ENCODE data around the gene MAEA.
"Not testable (repeated sequence)": the region's sequence is repeated elsewhere in the genome, so short reads cannot be mapped to it uniquely, and the experiment has no call there.

MAEA gene

GRCh38 chr4:1277667-1278665 is 11.7 kb upstream of the MAEA start:
- peak; percentile 20 for DNase-seq (ENCODE audit: low read depth, low spot score)

- no peak for DNase-seq (ENCODE audit: low read depth, low spot score)
Observed at GRCh38 chr4:1279253-1279652, 10.4 kb upstream of the MAEA start.

- DNase-seq (ENCODE audit: low read depth, low spot score) = no peak
Observed at GRCh38 chr4:1283711-1284110, 6.0 kb upstream of the MAEA start.

GRCh38 chr4:1285151-1285789 is 4.4 kb upstream of the MAEA start:
- no peak for DNase-seq (ENCODE audit: low read depth, low spot score)

- no peak for DNase-seq (ENCODE audit: low read depth, low spot score)
Observed at GRCh38 chr4:1285790-1286553, 3.7 kb upstream of the MAEA start.

- DNase-seq (ENCODE audit: low read depth, low spot score) = no peak
Observed at GRCh38 chr4:1288786-1289185, 905 bp upstream of the MAEA start.

GRCh38 chr4:1290165-1290977 is 680 bp downstream of the MAEA start:
- DNase-seq (ENCODE audit: low read depth, low spot score) = peak; percentile 39

- DNase-seq (ENCODE audit: low read depth, low spot score) = no peak
Observed at GRCh38 chr4:1291091-1291490, 1.4 kb downstream of the MAEA start.

- DNase-seq (ENCODE audit: low read depth, low spot score) = no peak
Observed at GRCh38 chr4:1291996-1292702, 2.5 kb downstream of the MAEA start.

- DNase-seq (ENCODE audit: low read depth, low spot score) = not testable (repeated sequence)
Observed at GRCh38 chr4:1292703-1293011, 3.0 kb downstream of the MAEA start.

- DNase-seq (ENCODE audit: low read depth, low spot score) = no peak
Observed at GRCh38 chr4:1293531-1293941, 3.8 kb downstream of the MAEA start.

- peak; percentile 92 for DNase-seq (ENCODE audit: low read depth, low spot score)
Observed at GRCh38 chr4:1293991-1294390, 4.3 kb downstream of the MAEA start.

GRCh38 chr4:1294424-1294823 is 4.7 kb downstream of the MAEA start:
- no peak for DNase-seq (ENCODE audit: low read depth, low spot score)

- DNase-seq (ENCODE audit: low read depth, low spot score) = no peak
Observed at GRCh38 chr4:1294891-1295290, 5.2 kb downstream of the MAEA start.

- DNase-seq (ENCODE audit: low read depth, low spot score) = no peak
Observed at GRCh38 chr4:1295405-1296055, 5.8 kb downstream of the MAEA start.

- no peak for DNase-seq (ENCODE audit: low read depth, low spot score)
Observed at GRCh38 chr4:1296324-1297022, 6.8 kb downstream of the MAEA start.

- DNase-seq (ENCODE audit: low read depth, low spot score) = no peak
Observed at GRCh38 chr4:1297023-1297395, 7.3 kb downstream of the MAEA start.

- no peak for DNase-seq (ENCODE audit: low read depth, low spot score)
Observed at GRCh38 chr4:1297456-1298325, 8.0 kb downstream of the MAEA start.

GRCh38 chr4:1298461-1298860 is 8.8 kb downstream of the MAEA start:
- DNase-seq (ENCODE audit: low read depth, low spot score) = no peak
